H9 (cell line): ENCODE results near the gene GPATCH3. TPM values are rescaled to one million over a fixed set of nuclear protein-coding genes. Genes with fewer than 3 reads are reported as not detected.

ENCODE experiments used
- DNase-seq: peaks from one replicate; pipeline ENCODE4 v3.0.0-alpha.2; 2017
- H2AFZ ChIP-seq: one replicate; pipeline ENCODE4 v1.6.1; 2013; ENCODE audit warnings: mild to moderate bottlenecking, low read length, control low read depth, moderate library complexity
- H2AK5ac ChIP-seq: 2 replicates; pipeline ENCODE4 v1.6.1; 2013; ENCODE audit warnings: low read length, control low read depth, mixed read lengths; ENCODE audit not compliant: insufficient read length
- H2BK120ac ChIP-seq: one replicate; pipeline ENCODE4 v1.6.1; 2013; ENCODE audit warnings: low read depth, mild to moderate bottlenecking, low read length, control low read depth, inconsistent platforms; ENCODE audit not compliant: poor library complexity, severe bottlenecking
- H2BK12ac ChIP-seq: 2 replicates; pipeline ENCODE4 v1.6.1; 2013; ENCODE audit warnings: low read length, control low read depth, mixed read lengths, low read depth; ENCODE audit not compliant: insufficient read length
- H2BK15ac ChIP-seq: 2 replicates; pipeline ENCODE4 v1.6.1; 2013; ENCODE audit warnings: low read depth, low read length, control low read depth
- H2BK20ac ChIP-seq: one replicate; pipeline ENCODE4 v1.6.1; 2013; ENCODE audit warnings: low read depth, mild to moderate bottlenecking, low read length, control low read depth, inconsistent platforms; ENCODE audit not compliant: poor library complexity, severe bottlenecking
- H2BK5ac ChIP-seq: 2 replicates; pipeline ENCODE4 v1.6.1; 2013; ENCODE audit warnings: low read length, control low read depth, mixed read lengths; ENCODE audit not compliant: insufficient read length
- H3K14ac ChIP-seq: 2 replicates; pipeline ENCODE4 v1.6.1; 2013; ENCODE audit warnings: low read length, control low read depth; ENCODE audit not compliant: insufficient read depth
- H3K18ac ChIP-seq: 2 replicates; pipeline ENCODE4 v1.6.1; 2013; ENCODE audit warnings: low read depth, mild to moderate bottlenecking, mixed read lengths, low read length, control low read depth; ENCODE audit not compliant: insufficient read length
- H3K23ac ChIP-seq: 2 replicates; pipeline ENCODE4 v1.6.1; 2013; ENCODE audit warnings: low read length, control low read depth, mixed read lengths, low read depth; ENCODE audit not compliant: insufficient read length
- H3K23me2 ChIP-seq: 2 replicates; pipeline ENCODE4 v1.6.1; 2013; ENCODE audit warnings: low read depth, mild to moderate bottlenecking, mixed read lengths, low read length, control low read depth; ENCODE audit not compliant: insufficient read length, poor library complexity, severe bottlenecking
- H3K27ac ChIP-seq: 2 replicates; pipeline ENCODE4 v1.5.1; 2013; ENCODE audit warnings: low read length, control low read depth, mixed read lengths, low read depth; ENCODE audit not compliant: insufficient read length
- H3K27me3 ChIP-seq: 2 replicates; pipeline ENCODE4 v1.6.1; 2013; ENCODE audit warnings: low read length, control low read depth, inconsistent platforms; ENCODE audit not compliant: insufficient read depth
- H3K4ac ChIP-seq: 2 replicates; pipeline ENCODE4 v1.6.1; 2013; ENCODE audit warnings: low read depth, mild to moderate bottlenecking, control low read depth, inconsistent platforms, low read length, moderate library complexity
- H3K4me1 ChIP-seq: 2 replicates; pipeline ENCODE4 v1.6.1; 2013; ENCODE audit warnings: low read length, control low read depth, inconsistent platforms; ENCODE audit not compliant: insufficient read depth
- H3K4me2 ChIP-seq: 2 replicates; pipeline ENCODE4 v1.6.1; 2013; ENCODE audit warnings: low read length, control low read depth, mixed read lengths; ENCODE audit not compliant: insufficient read length, insufficient read depth
- H3K56ac ChIP-seq: 2 replicates; pipeline ENCODE4 v1.6.1; 2013; ENCODE audit warnings: low read depth, mild to moderate bottlenecking, mixed read lengths, low read length, control low read depth; ENCODE audit not compliant: insufficient read length
- H3K79me1 ChIP-seq: 2 replicates; pipeline ENCODE4 v1.6.1; 2013; ENCODE audit warnings: low read depth, mild to moderate bottlenecking, moderate library complexity, low read length, control low read depth, inconsistent platforms; ENCODE audit not compliant: insufficient read depth, poor library complexity, severe bottlenecking
- H3K79me2 ChIP-seq: 2 replicates; pipeline ENCODE4 v1.6.1; 2013; ENCODE audit warnings: low read length, control low read depth, inconsistent platforms; ENCODE audit not compliant: insufficient read depth
- H3K9ac ChIP-seq: 2 replicates; pipeline ENCODE4 v1.6.1; 2013; ENCODE audit warnings: low read length, control low read depth, mixed read lengths; ENCODE audit not compliant: insufficient read length; ENCODE audit errors: extremely low read depth
- H3K9me3 ChIP-seq: one replicate; pipeline ENCODE4 v1.6.1; 2013; ENCODE audit warnings: low read depth, low read length, inconsistent platforms; ENCODE audit not compliant: control insufficient read depth
- H3T11ph ChIP-seq: one replicate; pipeline ENCODE4 v1.6.1; 2013; ENCODE audit warnings: mild to moderate bottlenecking, low read length, control low read depth, inconsistent platforms
- H4K20me1 ChIP-seq: one replicate; pipeline ENCODE4 v1.6.1; 2013; ENCODE audit not compliant: control insufficient read depth, insufficient read length, insufficient read depth
- H4K5ac ChIP-seq: 2 replicates; pipeline ENCODE4 v1.6.1; 2013; ENCODE audit warnings: low read depth, mild to moderate bottlenecking, mixed read lengths, low read length, control low read depth; ENCODE audit not compliant: insufficient read length
- H4K8ac ChIP-seq: replicated peaks from 2 replicates; pipeline ENCODE4 v1.6.1; 2013; ENCODE audit warnings: low read length, control low read depth, mixed read lengths, low read depth; ENCODE audit not compliant: insufficient read length
- H4K91ac ChIP-seq: 2 replicates; pipeline ENCODE4 v1.6.1; 2013; ENCODE audit warnings: low read depth, mild to moderate bottlenecking, moderate library complexity, mixed read lengths, low read length, control low read depth; ENCODE audit not compliant: insufficient read length
- H3K27ac Mint-ChIP-seq, 3 experiments: 2 replicates in 2 of 3; 3 replicates in 1 of 3; pipeline ENCODE4 v1.8.0; 2020 to 2021; ENCODE audit warnings: mixed read lengths in 3 of 3, mild to moderate bottlenecking in 1 of 3, moderate library complexity in 1 of 3
- H3K27me3 Mint-ChIP-seq: 2 replicates; pipeline ENCODE4 v1.8.0; 2021; ENCODE audit warnings: low read depth, mild to moderate bottlenecking, moderate library complexity, mixed read lengths
- H3K36me3 Mint-ChIP-seq, 3 experiments: 2 replicates in 2 of 3; 3 replicates in 1 of 3; pipeline ENCODE4 v1.8.0; 2020 to 2021; ENCODE audit warnings: low read depth in 3 of 3, mixed read lengths in 3 of 3; ENCODE audit not compliant: insufficient read depth in 1 of 3
- H3K4me1 Mint-ChIP-seq, 2 experiments: 2 replicates each; pipeline ENCODE4 v1.8.0; 2020; ENCODE audit warnings: mixed read lengths in 2 of 2
- H3K4me3 Mint-ChIP-seq, 2 experiments: 2 replicates in 1 of 2; 3 replicates in 1 of 2; pipeline ENCODE4 v1.8.0; 2020 to 2021; ENCODE audit warnings: mild to moderate bottlenecking in 2 of 2, mixed read lengths in 2 of 2, moderate library complexity in 1 of 2
- H3K9me3 Mint-ChIP-seq, 2 experiments: 2 replicates in 1 of 2; 3 replicates in 1 of 2; pipeline ENCODE4 v1.8.0; 2020; ENCODE audit warnings: mild to moderate bottlenecking in 2 of 2, mixed read lengths in 2 of 2, moderate library complexity in 1 of 2
- CTCF ChIP-seq: fragments of 200-600 bp; sonication (generic); conservative IDR thresholded peaks from 3 replicates; pipeline ENCODE4 v1.8.0; 2021; ENCODE audit warnings: antibody characterized with exemption, mild to moderate bottlenecking
- WGBS: extraction: QIAGEN DNeasy Blood & Tissue Kit; methylation state at CpG from one replicate; pipeline ENCODE4 v1.1.7; 2013; ENCODE audit warnings: missing lambda C conversion rate, low lambda C conversion rate, mixed read lengths; ENCODE audit not compliant: insufficient read length; ENCODE audit errors: extremely low coverage; 5-methylcytosine and 5-hydroxymethylcytosine counted together
- long read RNA-seq: library from polyadenylated mRNA; unstranded; transcript quantifications from one replicate; pipeline ENCODE4 v2.0.0, GENCODE V29; 2020
- total RNA-seq: library from RNA; stranded (reverse); gene quantifications from 2 replicates; pipeline ENCODE4 v1.2.1, GENCODE V29; 2021

GPATCH3 gene, protein sequence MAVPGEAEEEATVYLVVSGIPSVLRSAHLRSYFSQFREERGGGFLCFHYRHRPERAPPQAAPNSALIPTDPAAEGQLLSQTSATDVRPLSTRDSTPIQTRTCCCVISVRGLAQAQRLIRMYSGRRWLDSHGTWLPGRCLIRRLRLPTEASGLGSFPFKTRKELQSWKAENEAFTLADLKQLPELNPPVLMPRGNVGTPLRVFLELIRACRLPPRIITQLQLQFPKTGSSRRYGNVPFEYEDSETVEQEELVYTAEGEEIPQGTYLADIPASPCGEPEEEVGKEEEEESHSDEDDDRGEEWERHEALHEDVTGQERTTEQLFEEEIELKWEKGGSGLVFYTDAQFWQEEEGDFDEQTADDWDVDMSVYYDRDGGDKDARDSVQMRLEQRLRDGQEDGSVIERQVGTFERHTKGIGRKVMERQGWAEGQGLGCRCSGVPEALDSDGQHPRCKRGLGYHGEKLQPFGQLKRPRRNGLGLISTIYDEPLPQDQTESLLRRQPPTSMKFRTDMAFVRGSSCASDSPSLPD
- 19.4 and 21.2 TPM in 2 replicates for total RNA-seq
- long read RNA-seq, transcript GPATCH3-201 (7 exons, 2,123 nt) = major isoform, 149 of 176 reads
- long read RNA-seq, partial matches to known transcripts = 3 of 176 reads
- long read RNA-seq, other reads (novel, unspliced or antisense) = 24 of 176 reads

DNA sequence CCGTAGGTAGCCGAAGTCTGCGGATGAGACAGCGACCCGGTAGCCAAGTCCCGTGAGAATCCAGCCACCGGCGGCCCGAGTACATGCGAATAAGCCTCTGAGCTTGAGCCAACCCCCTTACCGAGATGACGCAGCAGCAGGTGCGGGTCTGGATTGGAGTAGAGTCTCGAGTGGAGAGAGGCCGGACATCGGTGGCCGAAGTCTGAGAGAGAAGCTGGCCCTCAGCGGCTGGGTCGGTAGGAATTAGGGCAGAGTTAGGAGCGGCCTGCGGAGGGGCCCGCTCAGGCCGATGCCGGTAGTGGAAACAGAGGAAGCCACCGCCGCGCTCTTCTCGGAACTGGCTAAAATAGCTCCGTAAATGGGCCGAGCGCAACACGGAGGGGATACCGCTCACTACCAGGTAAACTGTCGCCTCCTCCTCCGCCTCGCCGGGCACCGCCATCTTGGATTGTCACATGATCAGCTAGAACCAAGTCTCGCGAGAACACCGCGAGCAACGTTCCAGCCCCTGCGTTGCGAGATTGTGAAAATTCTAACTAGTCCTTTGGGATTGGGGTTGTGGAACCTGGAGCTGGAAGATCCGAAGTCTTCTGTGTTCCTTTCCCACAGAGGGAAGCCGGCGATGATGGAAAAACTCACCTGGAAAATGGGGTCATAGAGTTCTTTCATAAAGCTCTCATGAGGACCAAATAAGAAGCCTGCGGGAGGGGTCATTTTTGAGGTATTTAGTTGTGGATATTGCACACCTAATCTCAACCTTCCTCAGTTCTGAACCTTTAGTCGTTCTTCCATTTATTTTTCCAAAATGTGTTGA is at the start of gene GPATCH3:
Gene GPATCH3, minus strand, starts transcription at position 467 of the 814 bp plus-strand sequence. Its CDS starts 25 bp downstream, at position 442.
- H3K23me2 ChIP-seq = peaks cover 12% of the 10 kb centered on the region
- H3K27ac ChIP-seq = peak within 1 kb of the TSS; percentile 40
- H3K4me1 ChIP-seq = peaks cover 5% of the 10 kb centered on the region; the same call in 1 of the 2 replicates
- H3K9me3 ChIP-seq = no peaks in the 10 kb centered on the region
- H2BK5ac ChIP-seq = no peak within 1 kb of the TSS
- H3K56ac ChIP-seq = no peak within 1 kb of the TSS
- no peak within 1 kb of the TSS for H2BK20ac ChIP-seq
- H3K4me1 Mint-ChIP-seq = peaks cover 10 to 13% of the 10 kb centered on the region in 2 experiments
- H2BK120ac ChIP-seq = no peak within 1 kb of the TSS
- WGBS = no CpG with 5 or more reads among the region's 50 CpGs
- H3K9me3 Mint-ChIP-seq = no peaks in the 10 kb centered on the region; a peak in 1 of 5 replicates
- peak within 1 kb of the TSS; percentile 73 for H3K9ac ChIP-seq
- peak within 1 kb of the TSS; percentile 91 to 92 for H3K4me3 Mint-ChIP-seq
- peak within 1 kb of the TSS; percentile 15 for H2BK12ac ChIP-seq
- peak within 1 kb of the TSS; percentile 91 for H3K4me2 ChIP-seq
- peak within 1 kb of the TSS; percentile 94 to 99 (median 96) for H3K27ac Mint-ChIP-seq
- H3K27me3 Mint-ChIP-seq = no peaks in the 10 kb centered on the region
- DNase-seq = peak; percentile 88
- peak within 1 kb of the TSS; percentile 89 for H4K8ac ChIP-seq
- no peak within 1 kb of the TSS for H2BK15ac ChIP-seq
- no peak within 1 kb of the TSS for H2AK5ac ChIP-seq
- peaks cover 8% of the 10 kb centered on the region; the same call in 1 of the 2 replicates for H3K79me2 ChIP-seq
- no peaks in the 10 kb centered on the region for H3K27me3 ChIP-seq
- TF ChIP-seq CTCF = no peak
- peak within 1 kb of the TSS; percentile 39 for H3K18ac ChIP-seq
- H3K79me1 ChIP-seq = peaks cover 5% of the 10 kb centered on the region
- no peak within 1 kb of the TSS for H3K4ac ChIP-seq
- peaks cover 2 to 25% (median 18%) of the 10 kb centered on the region in 3 experiments; a peak in 5 of 7 replicates for H3K36me3 Mint-ChIP-seq
- peak within 1 kb of the TSS; percentile 65 for H3K14ac ChIP-seq
- H3T11ph ChIP-seq = no peak within 1 kb of the TSS
- peak within 1 kb of the TSS; percentile 62 for H4K91ac ChIP-seq
- H2AFZ ChIP-seq = peak within 1 kb of the TSS; percentile 88
- H4K20me1 ChIP-seq = no peaks in the 10 kb centered on the region
- H4K5ac ChIP-seq = peak within 1 kb of the TSS; percentile 80
- no peak within 1 kb of the TSS for H3K23ac ChIP-seq
